GM19438 (cell line): ENCODE results near the gene POLR3H.
"Not testable (repeated sequence)": the region's sequence is repeated elsewhere in the genome, so short reads cannot be mapped to it uniquely, and the experiment has no call there.

Experiments used
- ATAC-seq: cut with Tn5 transposase; IDR thresholded peaks from one replicate; pipeline ENCODE4 v1.9.1; 2021; ENCODE audit warnings: low read depth; ENCODE audit not compliant: unreplicated experiment

Gene POLR3H

GRCh38 chr22:41543854-41544670 lies at the start of gene POLR3H:
Gene POLR3H, minus strand, starts transcription at chr22:41544470. Its CDS starts 369 bp downstream, at chr22:41544101.
- ATAC-seq = peak; percentile 88

- not testable (repeated sequence) for ATAC-seq
Observed at GRCh38 chr22:41593336-41593960, 49.2 kb upstream of the POLR3H start.

- peak; percentile 80 for ATAC-seq
Observed at GRCh38 chr22:41589391-41590241, 45.3 kb upstream of the POLR3H start, which contains the start of gene PMM1. Gene PMM1, minus strand, starts transcription at chr22:41589840. Its CDS starts 35 bp downstream, at chr22:41589805.

- ATAC-seq = no peak
Observed at GRCh38 chr22:41587347-41587723, 43.1 kb upstream of the POLR3H start.

GRCh38 chr22:41585898-41586297 lies 41.6 kb upstream of the POLR3H start:
- no peak for ATAC-seq

- ATAC-seq = no peak
Observed at GRCh38 chr22:41584881-41585280, 40.6 kb upstream of the POLR3H start.

GRCh38 chr22:41582694-41583093 lies 38.4 kb upstream of the POLR3H start:
- ATAC-seq = no peak

GRCh38 chr22:41579997-41580355 lies 35.7 kb upstream of the POLR3H start:
- no peak for ATAC-seq

- no peak for ATAC-seq
Observed at GRCh38 chr22:41579297-41579996, 35.2 kb upstream of the POLR3H start.

GRCh38 chr22:41578818-41579217 lies 34.5 kb upstream of the POLR3H start:
- no peak for ATAC-seq

GRCh38 chr22:41578114-41578513 lies 33.8 kb upstream of the POLR3H start:
- ATAC-seq = no peak

GRCh38 chr22:41576877-41577276 lies 32.6 kb upstream of the POLR3H start:
- no peak for ATAC-seq

GRCh38 chr22:41575533-41575932 lies 31.3 kb upstream of the POLR3H start:
- no peak for ATAC-seq

- no peak for ATAC-seq
Observed at GRCh38 chr22:41574847-41575381, 30.6 kb upstream of the POLR3H start.

- ATAC-seq = no peak
Observed at GRCh38 chr22:41573677-41574076, 29.4 kb upstream of the POLR3H start.

GRCh38 chr22:41572305-41572704 lies 28.0 kb upstream of the POLR3H start:
- not testable (repeated sequence) for ATAC-seq

GRCh38 chr22:41571786-41572185 lies 27.5 kb upstream of the POLR3H start:
- ATAC-seq = no peak

GRCh38 chr22:41570221-41570620 lies 26.0 kb upstream of the POLR3H start:
- ATAC-seq = no peak

- no peak for ATAC-seq
Observed at GRCh38 chr22:41568811-41569210, 24.5 kb upstream of the POLR3H start.

GRCh38 chr22:41567512-41567768 lies 23.2 kb upstream of the POLR3H start:
- no peak for ATAC-seq
